ENCODE measurements around the gene CD200R1L. TPM values are rescaled to one million over a fixed set of nuclear protein-coding genes. Genes with fewer than 3 reads are reported as not detected.

CD200R1L gene
- total and polyA plus RNA-seq, 2 of the 4 experiments (the other 2 are of a cell fraction): not detected

- Histone ChIP-seq H2AFZ (replicated peaks; ENCODE audit: low read length, poor library complexity) (peak overlapping the region; percentile 9), H3K27ac (ENCODE audit: insufficient read depth, low read length) (peak overlapping the region; percentile 88; the same call in 1 of the 2 replicates), H2BK120ac (ENCODE audit: low read depth, low read length) (peak overlapping the region; percentile 88), H3K56ac (ENCODE audit: extremely low read depth, insufficient read depth, low read length) (no peak overlapping the region; the same call in 1 of the 2 replicates), H3K4ac (ENCODE audit: low read depth, low read length) (peak overlapping the region; percentile 92), H2AK5ac (ENCODE audit: low read depth, low read length) (peak overlapping the region; percentile 96), H3K79me1 (ENCODE audit: low read depth in 1 of 2, low read length in 2 of 2) (no peaks in the 10 kb centered on the region), H3K4me2 (ENCODE audit: low read depth, low read length) (no peak overlapping the region), H4K20me1 (ENCODE audit: insufficient read depth, low read length) (no peaks in the 10 kb centered on the region), H3K18ac (ENCODE audit: low read depth, low read length) (peak overlapping the region; percentile 94), H3K36me3 (ENCODE audit: control insufficient read depth, insufficient read depth, low read length) (no peaks in the 10 kb centered on the region), H3K27me3 (ENCODE audit: control insufficient read depth, insufficient read depth, low read length) (no peaks in the 10 kb centered on the region), H4K8ac (ENCODE audit: low read depth in 2 of 2, low read length in 2 of 2) (peak overlapping the region; percentile 85 to 89), H2BK15ac (ENCODE audit: low read depth, low read length) (peak overlapping the region; percentile 96; the same call in 2 of the 3 replicates), H3K4me3 (ENCODE audit: insufficient read depth, low read depth, low read length) (no peak overlapping the region), H2AK9ac (replicated peaks; ENCODE audit: low read depth, low read length, poor library complexity) (peak overlapping the region; percentile 90), H3K9me3 (ENCODE audit: control insufficient read depth, insufficient read depth, low read length) (no peaks in the 10 kb centered on the region), H3K23ac (ENCODE audit: low read depth, low read length) (peak overlapping the region; percentile 57; the same call in 1 of the 2 replicates), H3K9ac (ENCODE audit: low read depth, low read length) (no peak overlapping the region; the same call in 1 of the 2 replicates), H3K14ac (replicated peaks; ENCODE audit: low read depth, low read length) (peak overlapping the region; percentile 74), H4K5ac (ENCODE audit: low read depth, low read length) (peak overlapping the region; percentile 81), H4K91ac (ENCODE audit: insufficient read depth, low read depth, low read length) (peak overlapping the region; percentile 87), H3K4me1 (ENCODE audit: control insufficient read depth, insufficient read depth, low read length) (peaks cover 44% of the 10 kb centered on the region), H2BK5ac (ENCODE audit: low read depth, low read length, poor library complexity, severe bottlenecking) (peak overlapping the region; percentile 96), H2BK20ac (ENCODE audit: low read depth, low read length) (peak overlapping the region; percentile 95), H3K9me1 (ENCODE audit: insufficient read depth, low read length) (peaks cover 24% of the 10 kb centered on the region)
- BruUV-seq (replicated peaks): no TSS peak
- dilution Hi-C loops (cut with HindIII; ENCODE audit: low sequenced_read_pairs, unreplicated experiment): no loop called here
- intact Hi-C loops (cut with micrococcal nuclease): no loop called here
- no CpG with 5 or more reads among the region's 4 CpGs for WGBS, 2 experiments (ENCODE audit: extremely low coverage in 2 of 2, insufficient read length in 1 of 2)
- peak; percentile 74 for DNase-seq
- ATAC-seq (ENCODE audit: low read depth): peak; percentile 13
- ChIA-PET CTCF (no interaction called here), POLR2A (ENCODE audit: unreplicated experiment) (no interaction called here)
- in situ Hi-C loops (cut with MboI; ENCODE audit: low sequenced_read_pairs): no loop called here
- no peak for TF ChIP-seq RAD21 (IDR thresholded peaks at IDR 0.05; ENCODE audit: low read length)
- TF ChIP-seq SMC3 (IDR thresholded peaks at IDR 0.05; ENCODE audit: low read depth, low read length): no peak
- no peak for TF ChIP-seq ELK1 (IDR thresholded peaks at IDR 0.05; ENCODE audit: borderline replicate concordance, low read depth, low read length)
- no peak for TF ChIP-seq USF2 (IDR thresholded peaks at IDR 0.05; ENCODE audit: low read depth, low read length)
- TF ChIP-seq CTCF (conservative IDR thresholded peaks at IDR 0.05; ENCODE audit: low read depth, low read length): no peak
- TF ChIP-seq CHD1 (IDR thresholded peaks at IDR 0.05; ENCODE audit: low read depth, low read length): no peak
- 0 out of 2 replicates have a peak, but pooled peaks have one; percentile 5 for TF ChIP-seq FOS (IDR thresholded peaks at IDR 0.05; ENCODE audit: low read depth, low read length)
- peak; percentile 67 for TF ChIP-seq CEBPB (IDR thresholded peaks at IDR 0.05; ENCODE audit: low read depth, low read length)
- TF ChIP-seq POLR2A (IDR thresholded peaks at IDR 0.05; ENCODE audit: low read depth, low read length): no peak
- no peak for TF ChIP-seq RFX5 (IDR thresholded peaks at IDR 0.05; ENCODE audit: low read depth, low read length)
Observed at GRCh38 chr3:112775011-112775742, 71.5 kb downstream of the CD200R1L start.
